Amygdala (tissue), 56 donors: Measurements from ENCODE around the gene CARD11.
"Not testable (repeated sequence)": the region's sequence is repeated elsewhere in the genome, so short reads cannot be mapped to it uniquely, and the experiment has no call there.

Experiments
- DNase-seq, 56 donors: peaks; one replicate each; lab custom pipeline; 2025; lab: John Stamatoyannopoulos, UW

CARD11 gene

DNA sequence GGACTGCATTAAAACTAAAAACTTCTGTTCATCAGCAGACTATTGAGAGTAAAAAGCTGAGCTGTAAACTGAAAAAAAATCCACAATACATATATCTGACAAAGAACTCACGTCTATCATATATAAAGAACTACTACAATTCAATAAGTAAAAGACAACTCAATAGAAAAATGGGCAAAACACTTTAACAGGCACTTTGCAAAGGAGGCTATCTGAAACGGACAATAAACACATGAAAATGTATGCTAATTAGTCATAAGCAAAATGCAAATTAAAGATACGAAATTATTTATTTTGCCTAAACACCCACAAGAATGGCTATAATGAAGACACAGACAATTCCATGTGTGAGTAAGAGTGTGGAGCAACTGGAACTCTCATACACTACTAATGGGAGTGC, 18.1 kb downstream of the CARD11 start:
- DNase-seq: no peak

DNA sequence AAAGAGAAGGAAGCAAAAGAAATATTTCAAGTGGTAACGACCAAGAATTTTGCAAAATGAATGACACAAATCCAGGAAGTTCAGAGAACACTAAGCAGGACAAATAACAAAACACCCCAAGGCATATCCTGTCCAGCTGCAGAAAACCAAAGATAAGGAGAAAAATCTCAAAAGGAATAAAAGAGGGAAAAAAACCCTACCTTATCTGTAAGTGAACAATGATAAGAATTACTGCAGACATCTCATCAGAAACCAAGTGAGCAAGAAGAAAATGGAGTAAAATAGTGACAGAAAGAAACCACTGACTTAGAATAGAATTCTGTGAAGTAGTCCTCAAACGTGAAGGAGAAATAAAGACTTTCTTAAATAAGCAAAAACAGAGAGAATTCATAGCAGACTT, 21.8 kb downstream of the CARD11 start:
- no peak for DNase-seq

- DNase-seq: not testable (repeated sequence)
Observed at GRCh38 chr7:3021224-3021623, 22.4 kb downstream of the CARD11 start.

- no peak for DNase-seq
Observed at GRCh38 chr7:3020416-3020815, 23.3 kb downstream of the CARD11 start.

DNA sequence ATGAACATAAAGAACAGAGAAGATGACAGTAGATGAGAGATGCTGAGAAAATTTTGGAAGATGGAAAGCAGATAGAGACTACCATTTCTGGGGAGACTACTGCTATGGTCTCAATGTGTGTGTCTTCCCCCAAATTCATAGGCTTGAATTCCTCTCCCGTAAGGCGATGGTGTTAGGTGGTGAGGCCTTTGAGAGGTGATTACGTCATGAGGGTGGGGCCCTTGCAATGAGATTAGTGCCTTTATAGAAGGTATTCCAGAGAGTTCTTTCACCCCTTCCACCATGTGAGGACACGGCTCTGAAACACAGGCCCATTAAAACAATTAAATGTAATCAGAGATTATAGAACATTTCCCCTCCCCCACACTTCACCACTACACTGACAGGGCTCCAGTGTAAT, 23.9 kb downstream of the CARD11 start:
- DNase-seq: no peak

- no peak for DNase-seq
Observed at GRCh38 chr7:3013975-3014792, 29.5 kb downstream of the CARD11 start.

- no peak for DNase-seq
Observed at GRCh38 chr7:3011211-3011852, 32.3 kb downstream of the CARD11 start.

DNA sequence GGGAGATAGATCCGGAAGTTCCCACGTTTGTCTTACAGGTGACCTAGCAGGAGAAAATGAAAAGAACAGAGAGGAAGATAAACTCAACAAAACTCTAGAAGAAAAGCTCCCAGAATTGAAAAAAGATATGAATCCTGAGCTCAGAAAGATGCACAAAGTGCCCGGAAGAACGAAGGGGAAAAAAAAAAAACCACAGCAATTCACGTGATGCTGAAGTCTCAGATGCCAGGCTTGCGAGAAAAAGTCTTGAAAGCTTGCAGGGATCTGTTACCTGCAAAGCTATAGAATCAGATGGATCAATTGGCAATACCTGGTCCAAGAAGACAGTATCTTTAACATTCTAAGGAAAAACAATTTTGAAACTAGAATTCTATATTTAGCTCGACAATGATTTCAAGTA, 33.5 kb downstream of the CARD11 start:
- no peak for DNase-seq

GRCh38 chr7:3009086-3009485, 34.6 kb downstream of the CARD11 start:
- no peak for DNase-seq

- no peak for DNase-seq
Observed at GRCh38 chr7:3008386-3008785, 35.3 kb downstream of the CARD11 start.

- no peak for DNase-seq
Observed at GRCh38 chr7:3007696-3008095, 36.0 kb downstream of the CARD11 start.

DNA sequence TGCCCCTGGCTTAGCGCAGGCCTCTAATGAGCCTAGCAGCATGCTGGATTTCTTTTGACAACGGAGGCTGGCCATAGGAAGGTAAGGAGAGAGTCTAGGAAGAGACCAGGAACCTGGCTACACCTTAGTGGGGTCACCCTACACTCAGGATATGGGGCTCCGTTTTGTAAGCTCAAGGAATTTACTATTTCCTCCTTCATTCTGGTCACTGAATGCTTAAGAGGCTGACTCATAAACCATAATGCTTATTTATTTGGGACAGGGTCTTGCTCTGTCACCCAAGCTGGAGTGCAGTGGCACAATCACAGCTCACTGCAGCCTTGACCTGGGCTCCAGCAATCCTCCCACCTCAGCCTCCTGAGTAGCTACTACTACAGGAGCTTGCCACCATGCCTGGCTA, 38.4 kb downstream of the CARD11 start:
- no peak for DNase-seq

GRCh38 chr7:3003936-3004335, 39.7 kb downstream of the CARD11 start:
- DNase-seq: no peak

DNA sequence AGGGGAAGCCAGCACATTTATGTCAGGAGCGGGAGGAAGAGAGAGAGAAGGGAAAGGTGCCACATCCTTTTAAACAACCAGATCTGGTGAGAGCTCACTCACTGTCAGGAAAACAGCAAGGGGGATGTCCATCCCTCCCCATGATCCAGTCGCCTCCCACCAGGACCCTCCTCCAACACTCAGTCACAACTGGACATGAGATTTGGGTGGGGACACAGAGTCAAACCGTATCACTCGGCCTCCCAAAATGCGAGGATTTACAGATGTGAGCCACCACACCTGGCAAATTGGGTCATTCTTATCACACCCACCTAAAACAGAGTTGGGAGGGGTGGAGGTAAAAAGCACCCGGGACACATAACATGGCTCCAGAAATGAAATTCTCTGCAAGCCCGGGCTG, 41.0 kb downstream of the CARD11 start:
- no peak for DNase-seq

- DNase-seq: no peak
Observed at GRCh38 chr7:3000566-3000965, 43.1 kb downstream of the CARD11 start.

GRCh38 chr7:2999078-2999500, 44.6 kb downstream of the CARD11 start:
- no peak for DNase-seq

DNA sequence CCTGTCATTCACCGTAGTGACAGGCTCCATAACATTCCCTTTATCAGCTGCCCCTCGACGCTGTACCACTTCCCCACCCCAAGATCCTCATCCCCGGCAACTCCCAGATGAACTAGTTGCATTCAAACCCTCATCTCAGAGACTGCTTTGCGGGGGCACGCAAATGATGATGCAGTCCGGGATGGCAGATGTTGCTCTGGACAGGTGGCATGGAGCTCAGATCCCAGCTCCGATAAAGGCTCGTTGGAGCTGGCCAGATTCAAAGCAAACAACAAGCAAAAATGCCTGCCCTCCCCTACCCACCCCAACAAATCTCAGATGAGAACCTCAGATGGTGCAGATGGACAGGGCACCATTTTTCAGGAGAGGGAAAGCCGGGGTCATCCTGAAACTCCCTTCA, 46.7 kb downstream of the CARD11 start:
- DNase-seq: no peak

- DNase-seq: no peak
Observed at GRCh38 chr7:2996141-2996540, 47.5 kb downstream of the CARD11 start.

GRCh38 chr7:2993868-2994267, 49.8 kb downstream of the CARD11 start:
- DNase-seq: no peak

DNA sequence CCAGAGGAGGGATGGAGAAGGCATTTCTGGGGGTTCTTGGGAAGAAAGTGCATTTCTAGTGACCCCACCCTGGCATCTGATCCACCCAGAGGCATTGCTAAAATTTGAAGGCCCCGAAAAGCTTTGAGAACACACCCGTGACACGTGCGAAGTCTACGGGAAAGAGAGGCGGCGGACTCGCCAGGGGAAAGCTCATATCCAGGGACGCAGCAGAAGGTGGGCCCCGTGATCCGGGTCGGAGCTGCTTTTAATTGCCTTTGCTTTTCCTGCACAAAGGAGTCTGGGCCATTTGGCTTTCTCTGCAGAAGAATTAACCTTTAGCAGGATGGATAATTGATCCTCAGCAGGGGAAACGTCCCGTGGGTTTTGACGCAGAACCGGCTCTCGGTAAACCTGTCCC, 50.3 kb downstream of the CARD11 start:
- no peak for DNase-seq

GRCh38 chr7:2990949-2991470, 52.7 kb downstream of the CARD11 start:
- no peak for DNase-seq

GRCh38 chr7:2986561-2986960, 57.1 kb downstream of the CARD11 start:
- DNase-seq: no peak
